GM18861 (cell line): ENCODE measurements around the gene GAA.
"Not testable (repeated sequence)": the region's sequence is repeated elsewhere in the genome, so short reads cannot be mapped to it uniquely, and the experiment has no call there.

Source experiments
- ATAC-seq: cut with Tn5 transposase; IDR thresholded peaks from one replicate; pipeline ENCODE4 v1.9.1; 2021; ENCODE audit not compliant: unreplicated experiment

GAA gene

GRCh38 chr17:80083136-80083661 lies 18.2 kb upstream of the GAA start:
- no peak for ATAC-seq

GRCh38 chr17:80084773-80085172 lies 16.6 kb upstream of the GAA start:
- no peak for ATAC-seq

GRCh38 chr17:80086081-80086480 lies 15.3 kb upstream of the GAA start:
- ATAC-seq = no peak

- no peak for ATAC-seq
These were observed 14.8 kb upstream of the GAA start for GRCh38 chr17:80086616-80087015.

GRCh38 chr17:80087346-80088265 lies 13.8 kb upstream of the GAA start:
- no peak for ATAC-seq

- no peak for ATAC-seq
These were observed 11.6 kb upstream of the GAA start for GRCh38 chr17:80089762-80090161.

- not testable (repeated sequence) for ATAC-seq
These were observed 11.2 kb upstream of the GAA start for GRCh38 chr17:80090164-80090563.

GRCh38 chr17:80091376-80091775 lies 10.0 kb upstream of the GAA start:
- no peak for ATAC-seq

- ATAC-seq = no peak
These were observed 8.4 kb upstream of the GAA start for GRCh38 chr17:80092959-80093358.

- no peak for ATAC-seq
These were observed 6.1 kb upstream of the GAA start for GRCh38 chr17:80095038-80095843.

GRCh38 chr17:80095844-80096475 lies 5.4 kb upstream of the GAA start:
- ATAC-seq = no peak

- ATAC-seq = no peak
These were observed 4.8 kb upstream of the GAA start for GRCh38 chr17:80096561-80097021.

- ATAC-seq = no peak
These were observed 4.2 kb upstream of the GAA start for GRCh38 chr17:80097127-80097621.

- ATAC-seq = no peak
These were observed 3.3 kb upstream of the GAA start for GRCh38 chr17:80097844-80098691.

- ATAC-seq = no peak
These were observed 1.9 kb upstream of the GAA start for GRCh38 chr17:80099291-80100034.

GRCh38 chr17:80100035-80100323 lies 1.4 kb upstream of the GAA start:
- ATAC-seq = no peak

- ATAC-seq = no peak
These were observed 724 bp downstream of the GAA start for GRCh38 chr17:80101946-80102663.

GRCh38 chr17:80102664-80103448 lies 1.5 kb downstream of the GAA start:
- no peak for ATAC-seq
